ENCODE measurements around the gene SOX14.

The SOX14 gene

GRCh38 chr3:137770835-137771399 is 6.8 kb downstream of the SOX14 start:
- Histone ChIP-seq H3K36me3 (ENCODE audit: control insufficient read depth in 2 of 2, insufficient read depth in 1 of 2, low read length in 2 of 2) (no peaks in the 10 kb centered on the region), H3K4me3 (ENCODE audit: low read depth, low read length) (peak overlapping the region; percentile 32), H3K27ac (ENCODE audit: extremely low read depth, low read depth, low read length) (no peak overlapping the region), H3K9me3 (ENCODE audit: control insufficient read depth, insufficient read depth, low read depth, low read length) (no peaks in the 10 kb centered on the region), H3K4me1 (ENCODE audit: control insufficient read depth, insufficient read depth, low read length) (no peaks in the 10 kb centered on the region)
- ChIA-PET POLR2A (no interaction called here), CTCF (no interaction called here)
- TF ChIP-seq SP7 (tag by site-specific recombination; IDR thresholded peaks at IDR 0.05) (peak; percentile 32; the same call in 1 of the 2 replicates), ZNF404 (tag by site-specific recombination; IDR thresholded peaks at IDR 0.05) (no peak), ZBTB8A (tag by site-specific recombination; IDR thresholded peaks at IDR 0.05) (peak; percentile 54), ZNF146 (tag by site-specific recombination; IDR thresholded peaks at IDR 0.05) (no peak), ZNF350 (tag by site-specific recombination; IDR thresholded peaks at IDR 0.05) (no peak), ZNF354C (tag by site-specific recombination; IDR thresholded peaks at IDR 0.05; ENCODE audit: borderline replicate concordance, low read depth) (no peak), ZIC2 (tag by site-specific recombination; IDR thresholded peaks at IDR 0.05) (peak; percentile 89), ZNF776 (tag by site-specific recombination; IDR thresholded peaks at IDR 0.05; ENCODE audit: borderline replicate concordance) (no peak), PRDM6 (tag by site-specific recombination; IDR thresholded peaks at IDR 0.05) (no peak), GLIS1 (tag by site-specific recombination; IDR thresholded peaks at IDR 0.05) (peak; percentile 65), ZNF341 (tag by site-specific recombination; IDR thresholded peaks at IDR 0.05; ENCODE audit: low read depth) (0 out of 2 replicates have a peak, but pooled peaks have one; percentile 19), ZNF423 (tag by site-specific recombination; IDR thresholded peaks at IDR 0.05) (no peak), ZBTB6 (tag by site-specific recombination; IDR thresholded peaks at IDR 0.05) (no peak), KLF8 (tag by site-specific recombination; IDR thresholded peaks at IDR 0.05) (no peak), ZNF549 (tag by site-specific recombination; IDR thresholded peaks at IDR 0.05) (no peak), ZNF654 (tag by site-specific recombination; IDR thresholded peaks at IDR 0.05; ENCODE audit: low read depth) (no peak), GLIS2 (tag by site-specific recombination; IDR thresholded peaks at IDR 0.05) (0 out of 2 replicates have a peak, but pooled peaks have one; percentile 21), WT1 (tag by site-specific recombination; IDR thresholded peaks at IDR 0.05) (peak; percentile 60; the same call in 1 of the 2 replicates), ZNF132 (tag by site-specific recombination; IDR thresholded peaks at IDR 0.05; ENCODE audit: borderline replicate concordance) (no peak)

GRCh38 chr3:137771401-137772213 is 7.5 kb downstream of the SOX14 start:
- POLR2A ChIA-PET, result no interaction called here
- CTCF ChIA-PET, result no interaction called here
- H3K4me1 ChIP-seq (ENCODE audit: control insufficient read depth, insufficient read depth, low read length), result no peaks in the 10 kb centered on the region
- no peaks in the 10 kb centered on the region for H3K9me3 ChIP-seq (ENCODE audit: control insufficient read depth, insufficient read depth, low read depth, low read length)
- no peaks in the 10 kb centered on the region for H3K36me3 ChIP-seq (ENCODE audit: control insufficient read depth in 2 of 2, insufficient read depth in 1 of 2, low read length in 2 of 2)
- H3K27ac ChIP-seq (ENCODE audit: extremely low read depth, low read depth, low read length), result no peak overlapping the region
- H3K4me3 ChIP-seq (ENCODE audit: low read depth, low read length), result peak overlapping the region; percentile 32
- TF ChIP-seq EGR2 (tag by site-specific recombination; IDR thresholded peaks at IDR 0.05; ENCODE audit: low read depth), result peak; percentile 11; the same call in 1 of the 2 replicates
- no peak for TF ChIP-seq ZNF433 (tag by site-specific recombination; IDR thresholded peaks at IDR 0.05; ENCODE audit: low read depth)
- TF ChIP-seq ZNF18 (tag by site-specific recombination; IDR thresholded peaks at IDR 0.05), result peak; percentile 57; the same call in 1 of the 2 replicates
- TF ChIP-seq GLIS1 (tag by site-specific recombination; IDR thresholded peaks at IDR 0.05), result 0 out of 2 replicates have a peak, but pooled peaks have one; percentile 3
- peak; percentile 47 for TF ChIP-seq ZFHX2 (tag by site-specific recombination; conservative IDR thresholded peaks at IDR 0.05)
- TF ChIP-seq ZBTB11 (tag by site-specific recombination; conservative IDR thresholded peaks at IDR 0.05; ENCODE audit: low read depth), result 0 out of 2 replicates have a peak, but pooled peaks have one; percentile 26
- peak; percentile 71 for TF ChIP-seq ZNF335 (tag by site-specific recombination; conservative IDR thresholded peaks at IDR 0.05)
- peak; percentile 12; the same call in 1 of the 2 replicates for TF ChIP-seq ZBTB17 (tag by site-specific recombination; IDR thresholded peaks at IDR 0.05)
- no peak for TF ChIP-seq SALL2 (tag by site-specific recombination; IDR thresholded peaks at IDR 0.05; ENCODE audit: borderline replicate concordance)

Data from HEK293 (cell line).